ENCODE measurements around the gene PRSS16. TPM values are rescaled to one million over a fixed set of nuclear protein-coding genes. Genes with fewer than 3 reads are reported as not detected.

PRSS16 gene
- total and polyA plus RNA-seq, 9 of the 15 experiments (the other 6 are each of a cell fraction or from before 2014, with no cell fraction given) = 4.5 to 21.3 (median 12.1) TPM

DNA sequence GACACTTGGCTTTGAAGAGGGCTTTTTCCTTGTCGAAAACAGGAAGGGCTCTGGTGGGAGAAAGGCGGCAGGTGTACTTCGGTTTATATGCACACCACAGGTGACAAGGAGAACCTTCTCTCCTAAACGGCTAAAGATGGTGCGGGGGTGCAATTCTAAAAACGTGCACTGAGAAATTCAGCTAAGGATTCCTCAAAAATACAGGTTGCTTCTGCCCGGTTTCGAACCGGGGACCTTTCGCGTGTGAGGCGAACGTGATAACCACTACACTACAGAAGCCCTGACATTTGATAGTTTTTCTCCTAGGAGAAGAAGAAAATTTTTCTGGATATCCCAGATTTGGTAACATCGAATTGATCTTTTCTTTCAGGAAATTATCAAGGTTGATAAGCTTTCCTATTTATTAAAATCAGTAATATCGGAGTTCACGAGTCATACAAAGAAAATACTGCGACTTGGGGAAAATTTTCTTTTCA, 32.6 kb downstream of the PRSS16 start (continued):
- peak; percentile 65; the same call in 1 of the 2 replicates for TF ChIP-seq MYC (IDR thresholded peaks at IDR 0.05; ENCODE audit: low read depth, low read length)
- no peak for TF ChIP-seq MYC (CRISPR knock-in tag; IDR thresholded peaks at IDR 0.05; ENCODE audit: borderline replicate concordance, low read depth)
- no peak for TF ChIP-seq SAFB (IDR thresholded peaks at IDR 0.05; ENCODE audit: borderline replicate concordance, low read depth, low read length)
- TF ChIP-seq ZSCAN29 (IDR thresholded peaks at IDR 0.05) = peak; percentile 80
- peak; percentile 50; the same call in 1 of the 2 replicates for TF ChIP-seq ZNF384 (IDR thresholded peaks at IDR 0.05; ENCODE audit: low read depth, low read length)
- 0 out of 2 replicates have a peak, but pooled peaks have one; percentile 8 for TF ChIP-seq SMARCA4 (IDR thresholded peaks at IDR 0.05)
- TF ChIP-seq MECOM (CRISPR knock-in tag; IDR thresholded peaks at IDR 0.05) = no peak
- peak in 1 of 3 experiments; percentile 19 for TF ChIP-seq YY1 (IDR thresholded peaks at IDR 0.05; ENCODE audit: borderline replicate concordance in 1 of 3, control insufficient read depth in 1 of 3, extremely low read depth in 1 of 3, insufficient read depth in 3 of 3, insufficient read length in 1 of 3, insufficient replicate concordance in 2 of 3, low read depth in 1 of 3, low read length in 2 of 3)
- 0 out of 2 replicates have a peak, but pooled peaks have one; percentile 20 for TF ChIP-seq ZNF589 (CRISPR knock-in tag; IDR thresholded peaks at IDR 0.05; ENCODE audit: low read depth)
- TF ChIP-seq CC2D1A (IDR thresholded peaks at IDR 0.05) = no peak
- TF ChIP-seq ZBTB11 (CRISPR knock-in tag; IDR thresholded peaks at IDR 0.05) = peak in 1 of 3 experiments; percentile 78; a peak in 2 of 6 replicates
- TF ChIP-seq STAG1 (CRISPR knock-in tag; IDR thresholded peaks at IDR 0.05; ENCODE audit: borderline replicate concordance) = no peak
- 0 out of 2 replicates have a peak, but pooled peaks have one; percentile 49 for TF ChIP-seq MTA1 (IDR thresholded peaks at IDR 0.05; ENCODE audit: borderline replicate concordance)
- TF ChIP-seq RB1 (IDR thresholded peaks at IDR 0.05; ENCODE audit: low read depth) = peak; percentile 75
- no peak for TF ChIP-seq ZNF12 (CRISPR knock-in tag; IDR thresholded peaks at IDR 0.05)
- peak; percentile 10 to 95; a peak in 2 of 4 replicates for TF ChIP-seq TBL1XR1 (IDR thresholded peaks at IDR 0.05; ENCODE audit: low read length in 2 of 2)
- TF ChIP-seq CREB3 (tag; conservative IDR thresholded peaks at IDR 0.05; ENCODE audit: low read depth) = no peak
- 0 out of 2 replicates have a peak, but pooled peaks have one; percentile 55 for TF ChIP-seq FOXK1 (CRISPR knock-in tag; IDR thresholded peaks at IDR 0.05; ENCODE audit: borderline replicate concordance)
- 0 out of 2 replicates have a peak, but pooled peaks have one; percentile 13 for TF ChIP-seq GTF2F1 (IDR thresholded peaks at IDR 0.05; ENCODE audit: low read depth, low read length)
- TF ChIP-seq ZNF347 (CRISPR knock-in tag; IDR thresholded peaks at IDR 0.05; ENCODE audit: low read depth) = no peak
- no peak for TF ChIP-seq SRSF9 (IDR thresholded peaks at IDR 0.05; ENCODE audit: borderline replicate concordance, low read depth, low read length)
- no peak for TF ChIP-seq TSC22D4 (tag; IDR thresholded peaks at IDR 0.05)
- TF ChIP-seq RFX5 (IDR thresholded peaks at IDR 0.05; ENCODE audit: low read depth, low read length) = peak; percentile 71; the same call in 1 of the 2 replicates
- TF ChIP-seq PHTF2 (CRISPR knock-in tag; IDR thresholded peaks at IDR 0.05) = no peak
- TF ChIP-seq ZNF282 (CRISPR knock-in tag; IDR thresholded peaks at IDR 0.05) = no peak

All from K562 (cell line).